ENCODE results near the gene OSBPL5.

- no peak for TF ChIP-seq CTCF (conservative IDR thresholded peaks at IDR 0.05 in 1 of 2, IDR thresholded peaks at IDR 0.05 in 1 of 2; ENCODE audit: low read depth in 1 of 2, low read length in 2 of 2)
- no peak for TF ChIP-seq EZH2 (IDR thresholded peaks at IDR 0.05; ENCODE audit: low read length, missing control alignments)
These were observed 45.8 kb downstream of the OSBPL5 start for GRCh38 chr11:3119141-3119821.
